ENCODE results near the gene PILRA. TPM values are rescaled to one million over a fixed set of nuclear protein-coding genes. Genes with fewer than 3 reads are reported as not detected.
"Not testable (repeated sequence)": the region's sequence is repeated elsewhere in the genome, so short reads cannot be mapped to it uniquely, and the experiment has no call there.

Gene PILRA
- total RNA-seq, 1 donor from 2014 or later: 12.2 TPM

GRCh38 chr7:100432621-100433275 lies 59.5 kb downstream of the PILRA start:
- intact Hi-C loops (cut with micrococcal nuclease): loop anchor here (10.0 kb wide), 1 partner anchor 452 kb away; the partner anchor contains the start of gene UFSP1

DNA sequence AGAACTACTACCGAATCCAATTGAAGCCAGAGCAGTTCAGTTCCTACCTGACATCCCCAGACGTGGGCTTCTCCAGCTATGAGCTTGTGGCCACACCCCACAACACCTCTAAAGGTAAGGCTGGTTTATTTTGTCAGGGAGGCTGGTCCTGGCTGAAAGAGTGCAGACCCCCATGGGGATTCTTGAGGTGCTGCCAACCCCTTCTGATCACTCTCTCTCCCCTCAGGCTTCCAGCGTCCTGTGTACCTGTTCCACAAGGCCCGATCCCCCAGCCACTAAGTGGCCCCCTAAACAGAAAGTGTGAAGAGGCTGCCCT lies 59.9 kb downstream of the PILRA start:
- intact Hi-C loops (cut with micrococcal nuclease): loop anchor here (10.0 kb wide), 1 partner anchor 452 kb away; the partner anchor contains the start of gene UFSP1

DNA sequence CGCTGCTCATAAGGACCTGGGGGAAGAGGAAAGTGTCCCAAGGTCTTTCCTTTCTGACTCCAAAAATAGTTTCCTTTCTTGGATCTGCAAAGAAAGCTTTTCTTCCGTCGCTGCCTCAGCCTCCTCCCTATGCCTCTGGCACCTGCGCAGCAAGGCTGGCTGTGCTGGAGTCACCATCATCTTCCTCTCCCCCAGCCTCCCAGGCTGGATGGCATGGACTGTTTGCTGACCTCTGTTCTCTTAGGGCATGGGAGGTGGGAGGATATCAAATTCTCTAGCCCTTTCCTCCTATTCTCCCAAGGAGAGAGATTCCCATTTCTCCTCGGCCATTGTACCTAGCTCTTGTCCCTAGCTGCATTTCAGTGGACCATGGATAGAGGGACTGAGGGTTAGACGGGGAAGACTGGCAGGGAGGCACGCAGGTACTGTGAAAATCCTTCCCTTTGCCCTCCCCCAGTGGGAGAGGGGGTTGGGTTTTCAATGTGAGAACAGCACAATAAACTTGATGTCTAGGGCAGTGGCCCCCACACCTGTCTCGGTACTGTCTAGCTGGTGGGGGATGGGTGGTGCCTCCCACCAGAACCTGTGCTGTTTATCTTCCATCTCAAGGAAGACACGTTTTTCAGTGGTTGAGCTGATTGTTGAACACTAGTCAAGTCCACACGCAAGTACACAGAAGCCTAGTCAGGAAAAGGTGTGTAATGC lies 60.5 kb downstream of the PILRA start:
- intact Hi-C loops (cut with micrococcal nuclease): loop anchor here (10.0 kb wide), 1 partner anchor 451 kb away; the partner anchor contains the start of gene UFSP1

DNA sequence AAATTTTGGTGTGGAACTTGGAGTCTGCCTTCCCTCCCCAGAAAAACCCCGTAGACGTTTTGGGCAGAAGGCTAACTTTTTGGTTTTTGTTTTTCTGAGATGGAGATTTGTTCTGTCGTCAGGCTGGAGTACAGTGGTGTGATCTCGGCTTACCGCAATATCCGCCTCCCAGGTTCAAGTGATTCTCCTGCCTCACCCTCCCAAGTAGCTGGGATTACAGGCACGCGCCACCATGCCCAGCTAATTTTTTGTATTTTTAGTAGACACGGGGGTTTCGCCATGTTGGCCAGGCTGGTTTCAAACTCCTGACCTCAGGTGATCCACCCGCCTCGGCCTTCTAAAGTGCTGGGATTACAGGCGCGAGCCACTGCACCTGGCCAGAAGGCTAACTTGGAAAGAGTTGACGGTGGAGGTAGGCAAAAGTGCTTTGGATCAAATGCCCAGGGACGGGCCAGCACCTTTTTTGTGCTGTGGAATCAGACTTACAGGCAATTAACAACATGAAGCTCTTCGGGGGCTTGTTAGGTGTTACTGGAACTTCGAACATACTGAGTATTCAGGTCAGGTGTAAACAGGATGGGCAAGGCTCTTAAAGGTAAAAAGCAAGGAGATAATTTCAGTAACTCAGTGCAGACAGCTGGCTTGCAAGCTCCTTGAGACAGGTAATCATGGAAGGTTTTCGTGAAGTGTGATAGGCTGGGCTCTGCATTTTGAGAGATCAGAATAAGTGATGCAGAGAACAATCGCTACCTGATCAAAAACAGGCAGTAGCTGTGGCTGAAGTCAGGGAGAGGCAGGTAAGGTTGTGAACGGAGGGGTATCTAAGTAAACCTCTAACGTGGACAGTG lies 61.2 kb downstream of the PILRA start:
- intact Hi-C loops (cut with micrococcal nuclease): loop anchor here (10.0 kb wide), 1 partner anchor 450 kb away; the partner anchor contains the start of gene UFSP1

DNA sequence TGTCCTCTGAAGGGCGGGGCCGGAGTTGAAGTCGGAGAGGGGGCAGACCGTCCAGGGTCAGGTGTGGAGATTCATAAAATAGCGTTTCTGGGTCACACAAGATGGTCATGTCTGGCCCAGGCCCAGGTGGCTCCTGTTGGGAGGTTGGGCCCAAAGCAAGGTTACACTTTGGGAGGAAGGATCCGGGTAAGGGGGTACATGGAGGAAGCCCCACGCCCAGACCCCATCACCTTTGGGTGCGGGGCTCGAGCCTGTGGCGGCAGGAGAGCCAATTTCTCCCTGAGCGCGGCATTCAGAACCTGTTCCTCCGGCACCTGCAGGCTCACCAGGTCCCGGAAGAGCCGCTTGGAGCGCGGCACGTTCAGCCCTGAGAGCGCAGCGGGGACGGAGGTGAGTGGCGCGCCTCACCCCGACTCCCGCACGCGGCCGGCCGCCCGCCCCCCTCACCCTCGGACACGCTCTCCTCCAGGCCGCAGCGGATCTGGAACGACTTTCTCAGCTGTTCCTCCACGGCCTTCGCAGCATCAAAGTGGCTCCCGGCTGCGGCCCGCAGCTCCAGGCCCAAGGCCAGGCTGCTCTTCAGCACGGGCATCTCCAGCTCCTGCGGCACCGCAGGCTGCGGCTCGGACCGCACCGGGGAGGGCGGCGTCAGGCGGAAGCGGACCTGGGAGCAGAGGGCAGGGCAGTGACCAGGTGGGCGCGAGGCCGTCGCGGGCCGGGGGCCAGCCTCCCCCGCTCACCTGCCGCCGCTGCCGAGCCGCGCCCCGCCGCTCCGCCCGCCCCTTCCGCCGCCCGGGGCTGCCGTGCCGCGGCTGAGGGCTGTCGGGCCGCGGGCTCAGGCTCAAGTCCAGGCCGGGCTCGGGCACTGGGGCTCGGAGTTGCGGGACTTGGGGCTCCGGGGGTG lies 62.4 kb downstream of the PILRA start:
- intact Hi-C loops (cut with micrococcal nuclease): loop anchor here (1.0 to 10.0 kb wide), 4 partner anchors 7 to 449 kb away; partner anchors contain the start of genes TSC22D4, UFSP1 and ZCWPW1

- intact Hi-C loops (cut with micrococcal nuclease): loop anchor here (2.0 to 10.0 kb wide), 2 partner anchors 41 to 447 kb away; partner anchors contain the start of genes TSC22D4 and UFSP1
These were observed 64.1 kb downstream of the PILRA start for GRCh38 chr7:100437150-100438100.

GRCh38 chr7:100438172-100438571 lies 64.9 kb downstream of the PILRA start:
- intact Hi-C loops (cut with micrococcal nuclease): loop anchor here (10.0 kb wide), 1 partner anchor 447 kb away; the partner anchor contains the start of gene UFSP1

DNA sequence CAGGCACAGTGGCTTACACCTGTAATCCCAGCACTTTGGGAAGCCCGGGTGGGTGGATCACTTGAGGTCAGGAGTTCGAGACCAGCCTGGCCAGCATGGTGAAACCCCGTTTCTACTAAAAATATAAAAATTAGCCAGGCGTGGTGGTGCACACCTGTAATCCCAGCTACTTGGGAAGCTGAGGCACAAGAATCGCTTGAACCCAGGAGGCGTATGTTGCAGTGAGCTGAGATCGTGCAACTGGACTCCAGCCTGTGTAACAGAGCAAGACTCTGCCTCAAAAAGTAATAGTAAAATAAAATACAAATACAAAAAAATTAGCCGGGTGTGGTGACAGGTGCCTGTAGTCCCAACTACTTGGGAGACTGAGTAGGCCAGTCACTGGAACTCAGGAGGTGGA lies 65.4 kb downstream of the PILRA start:
- intact Hi-C loops (cut with micrococcal nuclease): loop anchor here (10.0 kb wide), 1 partner anchor 446 kb away; the partner anchor contains the start of gene UFSP1

DNA sequence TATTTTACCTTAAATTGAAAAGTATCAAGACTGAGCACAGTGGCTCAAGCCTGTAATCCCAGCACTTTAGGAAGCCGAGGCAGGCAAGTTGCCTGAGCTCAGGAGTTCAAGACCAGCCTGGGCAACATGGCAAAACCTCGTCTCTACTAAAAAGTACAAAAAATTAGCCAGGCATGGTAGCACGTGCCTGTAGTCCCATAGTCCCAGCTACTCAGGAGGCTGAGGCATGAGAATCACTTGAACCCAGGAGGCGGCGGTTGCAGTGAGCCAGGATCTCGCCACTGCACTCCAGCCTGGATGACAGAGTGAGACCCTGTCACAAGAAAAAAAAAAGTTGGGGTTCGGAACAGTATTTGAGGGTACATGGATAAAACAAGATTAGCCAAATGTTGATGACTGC lies 66.0 kb downstream of the PILRA start:
- intact Hi-C loops (cut with micrococcal nuclease): loop anchor here (10.0 kb wide), 1 partner anchor 446 kb away; the partner anchor contains the start of gene UFSP1

GRCh38 chr7:100441641-100442535 lies 68.6 kb downstream of the PILRA start:
- intact Hi-C loops (cut with micrococcal nuclease): no loop called here

- intact Hi-C loops (cut with micrococcal nuclease): no loop called here
These were observed 70.0 kb downstream of the PILRA start for GRCh38 chr7:100443096-100443840.

DNA sequence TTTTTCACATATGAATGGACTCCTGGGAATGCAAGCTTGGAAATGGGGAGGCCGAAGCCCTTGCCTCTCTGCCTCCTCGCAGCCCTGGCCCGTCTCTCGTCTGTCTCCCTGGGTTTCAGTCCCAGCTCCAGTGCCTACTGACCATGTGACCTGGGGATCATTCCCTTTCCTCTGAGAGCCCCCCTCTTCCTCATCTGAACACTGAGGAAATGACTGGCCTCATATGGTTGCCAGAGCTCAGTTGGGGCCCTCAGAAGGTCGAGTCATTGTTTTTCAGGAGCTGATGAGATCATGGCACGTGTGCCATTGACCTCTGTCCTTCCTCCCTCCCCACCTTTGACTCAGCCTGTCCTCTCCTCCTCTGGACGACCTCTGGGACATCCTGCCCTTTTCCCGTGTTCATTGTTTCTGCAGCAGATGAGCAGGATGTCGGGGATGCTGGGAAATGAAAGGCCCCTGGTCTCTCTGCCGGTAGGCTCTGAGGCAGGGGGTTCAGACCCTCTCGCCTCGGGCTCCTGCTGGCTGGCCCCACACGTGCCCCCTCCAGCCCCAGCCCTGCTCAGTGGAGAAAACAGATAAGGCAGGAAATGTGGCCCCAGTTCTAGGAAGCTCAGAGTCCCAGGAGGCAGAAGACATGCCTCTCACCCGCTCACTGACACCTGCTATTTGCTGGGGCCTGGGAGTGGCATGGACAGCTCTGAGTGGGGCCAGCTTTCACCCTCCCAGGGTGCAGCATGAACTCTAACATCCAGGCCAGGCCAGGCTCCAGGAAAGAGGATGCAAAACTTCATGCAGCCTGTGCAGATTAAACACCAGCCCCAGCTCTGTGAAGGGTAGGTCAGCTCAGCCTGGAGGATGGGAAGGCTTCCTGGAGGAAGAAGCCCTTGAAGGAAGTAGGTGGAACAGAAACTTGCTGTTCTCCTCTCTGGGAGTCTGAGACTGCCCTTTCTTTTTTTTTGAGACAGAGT lies 71.3 kb downstream of the PILRA start:
- intact Hi-C loops (cut with micrococcal nuclease): no loop called here

DNA sequence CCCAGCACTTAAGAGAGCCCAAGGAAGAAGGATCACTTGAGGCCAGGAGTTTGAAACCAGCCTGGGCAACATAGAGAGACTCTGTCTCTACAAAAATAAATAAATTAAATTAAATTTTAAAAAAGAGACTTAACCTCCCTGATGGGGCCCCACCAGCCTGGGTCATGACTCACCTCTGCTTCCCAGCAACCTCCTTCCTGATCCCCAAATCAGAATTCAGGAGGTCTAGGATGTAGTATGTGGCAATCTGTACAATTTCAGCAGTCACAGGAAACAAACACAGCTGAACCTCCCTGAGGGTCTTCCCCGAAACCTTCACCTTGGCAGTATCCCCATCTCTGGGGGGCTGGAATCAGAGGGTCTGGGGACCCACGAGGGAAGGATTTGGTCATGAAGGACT lies 72.8 kb downstream of the PILRA start:
- intact Hi-C loops (cut with micrococcal nuclease): no loop called here

DNA sequence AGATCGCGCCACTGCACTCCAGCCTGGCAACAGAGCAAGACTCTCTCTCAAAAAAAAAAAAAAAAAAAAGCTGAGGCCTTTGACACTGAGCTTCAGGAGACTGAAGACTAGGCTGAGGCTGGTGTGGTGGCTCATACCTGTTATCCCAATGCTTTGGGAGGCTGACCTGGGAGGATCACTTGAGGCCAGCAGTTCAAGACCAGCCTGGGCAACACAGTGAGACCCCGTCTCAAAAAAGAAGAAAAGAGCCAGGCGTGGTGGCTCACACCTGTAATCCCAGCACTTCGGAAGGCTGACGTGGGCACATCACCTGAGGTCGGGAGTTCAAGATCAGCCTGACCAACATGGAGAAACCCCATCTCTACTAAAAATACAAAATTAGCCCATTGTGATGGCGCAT lies 74.1 kb downstream of the PILRA start:
- intact Hi-C loops (cut with micrococcal nuclease): not testable (repeated sequence)

DNA sequence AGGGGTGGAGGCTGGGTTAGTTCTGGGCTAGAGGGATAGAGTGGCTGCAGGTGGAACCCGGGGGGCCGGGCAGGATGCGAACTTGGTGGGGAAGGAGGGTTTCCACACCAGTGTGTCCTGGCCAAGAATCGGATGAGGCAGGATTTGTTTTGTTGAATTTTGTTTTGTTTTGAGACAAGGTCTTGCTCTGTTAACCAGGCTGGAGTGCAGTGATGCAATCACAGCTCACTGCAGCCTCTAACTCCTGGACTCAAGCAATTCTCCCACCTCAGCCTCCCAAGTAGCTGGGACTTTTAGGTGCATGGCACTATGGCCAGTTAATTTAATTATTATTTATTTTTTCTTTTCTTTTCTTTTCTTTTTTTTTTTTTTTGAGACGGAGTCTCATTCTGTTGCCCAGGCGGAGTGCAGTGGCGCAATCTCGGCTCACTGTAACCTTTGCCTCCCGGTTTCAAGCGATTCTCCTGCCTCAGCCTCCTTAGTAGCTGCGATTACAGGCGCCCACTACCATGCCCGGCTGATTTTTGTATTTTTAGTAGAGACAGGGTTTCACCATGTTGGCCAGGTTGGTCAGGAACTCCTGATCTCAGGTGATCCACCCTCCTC lies 76.0 kb downstream of the PILRA start:
- intact Hi-C loops (cut with micrococcal nuclease): no loop called here

Measured in T-helper 2 cell treated with Interferon-gamma antibody and Interleukin-4, amounts not matched to agents 100 ng/mL and 5 ng/mL, for 36 hours (primary cell).